Lung microvascular endothelial cell (primary cell): Measurements from ENCODE around the gene CEP128. TPM values are rescaled to one million over a fixed set of nuclear protein-coding genes. Genes with fewer than 3 reads are reported as not detected.
A peak's percentile ranks its signal among the peaks of the same experiment; 100 is the strongest.

ENCODE experiments used
- DNase-seq, 2 donors: peaks; one replicate each; pipeline versions ENCODE4 v3.0.0 to v3.0.0-alpha.2; 2010; ENCODE audit warnings: low read depth in 2 of 2
- total RNA-seq: library from RNA; depleted of rRNA; stranded (reverse); fragments of >200 nt; gene quantifications from 2 replicates; pipeline ENCODE4 v1.2.1, GENCODE V29; 2014

CEP128 gene
- total RNA-seq, result 2.4 and 3.1 TPM in 2 replicates

GRCh38 chr14:80941241-80942185 lies at the start of gene CEP128:
CEP128 (minus strand) TSS chr14:80941738.
- DNase-seq, result peak; percentile 95 to 97

- DNase-seq, result no peak
These were observed 47.3 kb upstream of the CEP128 start for GRCh38 chr14:80988735-80989429.

GRCh38 chr14:80988192-80988591 lies 46.7 kb upstream of the CEP128 start:
- no peak for DNase-seq

GRCh38 chr14:80987235-80988032 lies 45.9 kb upstream of the CEP128 start:
- peak; percentile 69 to 79 for DNase-seq

GRCh38 chr14:80982711-80983110 lies 41.2 kb upstream of the CEP128 start:
- no peak for DNase-seq

GRCh38 chr14:80981673-80982072 lies 40.1 kb upstream of the CEP128 start:
- no peak for DNase-seq

DNA sequence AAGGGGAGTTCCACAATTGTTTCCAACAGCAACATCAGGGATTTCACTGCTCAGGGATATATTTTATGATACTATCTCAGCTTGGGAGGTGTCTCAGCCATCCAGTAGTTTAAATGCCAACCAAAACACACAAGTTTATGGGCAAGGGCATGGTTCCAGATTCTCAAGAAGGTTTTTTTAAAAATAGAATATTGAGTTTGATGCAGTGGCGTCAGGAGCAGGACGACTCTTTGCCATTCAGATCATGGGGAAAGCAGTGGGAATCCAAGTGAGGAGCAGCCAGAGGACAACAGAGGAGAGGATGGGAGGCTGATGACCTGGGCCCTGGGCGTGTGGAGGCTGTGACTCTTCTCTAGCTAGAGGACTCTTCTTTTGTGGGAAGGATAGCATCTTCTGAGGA lies 39.6 kb upstream of the CEP128 start:
- DNase-seq, result no peak

DNA sequence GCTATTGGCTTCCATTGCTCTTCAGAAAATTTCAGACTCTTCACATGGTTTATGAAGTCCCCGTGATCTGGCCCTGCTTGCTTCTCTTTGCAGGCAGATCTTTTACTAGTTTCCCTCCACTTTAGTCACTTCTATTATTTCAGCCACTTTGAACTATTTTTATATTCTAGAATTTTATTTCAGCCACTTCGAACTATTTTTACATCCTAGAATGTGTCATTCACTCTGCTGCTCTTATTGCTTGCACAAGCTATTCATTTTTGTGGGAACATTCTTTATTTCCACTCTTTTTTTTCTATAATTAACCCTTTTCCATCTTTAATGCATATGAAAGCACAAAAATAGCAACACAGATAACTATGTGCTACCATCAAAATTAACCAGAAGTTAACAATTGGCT lies 38.4 kb upstream of the CEP128 start:
- DNase-seq, result no peak

- DNase-seq, result no peak
These were observed 36.9 kb upstream of the CEP128 start for GRCh38 chr14:80978403-80978802.

DNA sequence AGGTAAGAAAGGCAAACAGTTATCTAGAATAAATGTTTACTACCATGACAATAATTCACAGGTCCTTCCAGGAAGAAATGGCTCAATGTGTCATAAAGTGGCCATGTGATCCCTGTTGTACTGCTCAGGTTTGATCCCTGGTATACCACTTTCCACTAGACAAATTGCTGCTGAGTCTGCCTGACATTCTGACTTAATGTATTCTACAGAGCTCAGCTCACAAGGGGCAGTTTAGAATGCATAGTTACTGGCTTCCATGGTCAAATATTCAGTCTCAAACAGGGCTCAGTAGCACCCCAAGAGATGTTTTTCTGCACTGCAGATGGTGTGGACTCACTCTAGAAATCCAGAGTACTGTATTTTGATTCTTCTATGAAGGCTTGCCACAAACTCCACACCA lies 35.7 kb upstream of the CEP128 start:
- DNase-seq, result no peak

DNA sequence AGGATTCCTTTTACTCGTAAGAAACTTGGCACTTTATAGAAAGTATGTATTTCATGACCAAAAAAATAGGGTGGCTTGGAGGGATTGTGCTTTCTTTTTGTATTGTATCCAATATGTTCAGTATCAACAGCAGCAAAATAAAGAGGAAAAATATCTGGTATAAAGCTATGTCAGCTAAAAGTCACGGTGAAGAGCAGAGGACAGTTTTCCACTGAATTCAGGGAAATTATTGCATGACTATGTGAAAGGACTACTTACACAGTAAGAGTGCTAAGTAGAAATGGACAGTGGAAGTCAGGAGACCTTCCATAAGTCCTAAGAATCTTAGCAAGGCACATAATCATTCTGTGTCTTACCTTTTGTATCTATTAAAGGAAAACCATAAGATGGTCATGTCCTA lies 33.1 kb upstream of the CEP128 start:
- DNase-seq, result no peak

GRCh38 chr14:80973931-80974641 lies 32.5 kb upstream of the CEP128 start:
- no peak for DNase-seq

DNA sequence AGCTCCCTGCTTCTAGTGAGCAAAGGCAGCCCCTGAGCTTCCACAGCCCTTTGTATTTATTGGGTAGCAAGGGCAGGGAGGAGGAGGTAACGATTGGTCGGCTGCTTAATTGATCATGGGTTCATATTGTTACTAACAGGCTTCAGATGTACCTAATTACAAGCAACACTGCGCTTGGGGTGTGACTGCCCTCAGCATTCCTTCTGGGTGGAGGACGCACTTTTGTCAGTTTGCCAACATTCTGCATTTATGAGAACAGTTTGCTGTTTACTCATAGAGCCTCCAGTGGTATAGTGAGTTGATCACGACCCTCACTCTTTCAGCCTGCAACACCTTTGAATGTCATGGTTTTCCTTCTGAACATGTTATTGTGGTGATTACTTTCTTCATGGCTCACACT lies 23.5 kb upstream of the CEP128 start:
- no peak for DNase-seq

- DNase-seq, result peak in 1 of 2 donors; percentile 5
These were observed 18.0 kb upstream of the CEP128 start for GRCh38 chr14:80959496-80959895.

DNA sequence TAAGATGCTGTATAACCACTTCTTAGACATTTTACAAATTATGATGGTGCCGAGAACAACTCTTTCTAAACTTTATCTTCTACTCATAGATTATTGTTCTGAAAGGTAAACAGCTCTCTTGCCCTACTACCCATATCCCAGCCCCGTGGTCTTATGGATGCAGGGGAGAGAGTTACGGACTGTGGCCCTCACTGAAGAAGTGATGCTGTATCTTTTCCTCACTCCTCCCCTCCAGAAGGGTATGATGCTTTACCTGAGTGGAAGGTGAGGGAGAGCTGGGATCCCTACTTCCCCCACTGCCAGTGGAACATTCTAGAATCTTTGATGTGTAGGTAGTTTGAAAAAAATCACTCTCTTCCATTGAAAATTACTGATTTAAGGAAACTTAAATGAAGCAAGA lies 17.4 kb upstream of the CEP128 start:
- no peak for DNase-seq

- no peak for DNase-seq
These were observed 16.7 kb upstream of the CEP128 start for GRCh38 chr14:80958226-80958625.

GRCh38 chr14:80957613-80958012 lies 16.1 kb upstream of the CEP128 start:
- DNase-seq, result no peak

DNA sequence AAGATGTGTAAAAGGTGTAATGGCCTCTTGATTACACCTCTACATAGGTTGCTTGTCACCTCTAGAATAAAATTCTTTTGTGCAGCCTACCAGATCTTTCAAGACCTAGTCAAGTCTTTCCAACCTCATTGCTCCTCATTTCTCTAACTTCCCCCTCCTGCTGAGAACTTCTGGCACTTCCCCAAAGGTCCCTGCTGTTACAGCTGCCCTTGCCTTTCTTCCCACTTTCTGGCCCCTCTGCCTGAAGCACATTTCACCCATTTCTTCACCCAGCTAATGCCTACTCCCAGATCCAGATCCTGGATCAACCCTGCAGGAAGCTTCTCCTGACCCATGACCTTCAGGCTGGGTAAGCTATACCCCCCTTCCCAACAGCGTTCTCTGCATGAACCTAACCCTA lies 15.4 kb upstream of the CEP128 start:
- DNase-seq, result no peak

DNA sequence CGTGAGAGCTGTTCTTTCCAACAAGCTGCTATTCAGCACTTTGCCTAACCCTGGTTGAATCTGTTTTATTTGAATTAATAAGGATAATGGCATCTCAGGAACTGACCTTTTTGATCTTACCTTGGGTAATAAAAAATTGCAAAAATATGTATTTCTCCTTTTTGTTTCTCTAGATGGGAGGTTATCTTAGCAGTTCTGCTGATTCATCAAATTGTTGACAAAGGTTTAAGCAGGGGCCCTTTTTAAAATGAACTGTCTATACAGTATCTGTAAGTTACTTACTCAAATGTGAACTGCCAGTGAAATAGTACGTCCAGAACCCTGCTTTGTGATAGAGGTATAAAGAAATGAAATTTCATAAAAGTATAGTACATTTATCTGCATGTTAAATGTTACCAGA lies 14.6 kb upstream of the CEP128 start:
- DNase-seq, result peak in 1 of 2 donors; percentile 1

DNA sequence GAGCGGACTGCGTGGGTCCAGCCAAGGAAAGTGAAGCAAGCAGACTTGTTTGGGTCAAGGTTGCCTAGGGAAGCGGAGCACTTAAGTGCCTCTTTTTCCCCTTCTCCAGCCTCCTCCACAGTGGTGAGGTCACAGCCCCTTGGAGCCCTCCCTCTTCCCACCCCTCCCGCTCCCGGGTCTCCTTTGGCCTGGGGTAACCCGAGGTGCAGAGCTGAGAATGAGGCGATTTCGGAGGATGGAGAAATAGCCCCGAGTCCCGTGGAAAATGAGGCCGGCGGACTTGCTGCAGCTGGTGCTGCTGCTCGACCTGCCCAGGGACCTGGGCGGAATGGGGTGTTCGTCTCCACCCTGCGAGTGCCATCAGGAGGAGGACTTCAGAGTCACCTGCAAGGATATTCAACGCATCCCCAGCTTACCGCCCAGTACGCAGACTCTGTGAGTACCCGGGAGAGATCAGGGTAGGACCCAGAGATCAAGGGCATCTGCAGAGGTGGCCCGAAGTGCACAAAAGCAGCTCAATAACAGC lies 13.9 kb upstream of the CEP128 start, which contains the start of gene TSHR:
TSHR (plus strand) TSS at position 206 of the 526 bp plus-strand sequence; CDS start at position 266, 60 bp downstream.
- DNase-seq, result peak in 1 of 2 donors; percentile 1
